H1 (cell line): ENCODE measurements around the gene BIN2. TPM values are rescaled to one million over a fixed set of nuclear protein-coding genes. Genes with fewer than 3 reads are reported as not detected.

ENCODE experiments used
- CTCF ChIA-PET: fragments of 300-600 bp; sonication (Branson Sonifier 250); formaldehyde crosslinking; loops from one replicate; lab custom pipeline; 2021; ENCODE audit not compliant: partially characterized antibody; lab: Charles Lee
- POLR2A ChIA-PET: fragments of 300-600 bp; sonication (Branson Sonifier 250); formaldehyde crosslinking; loops from one replicate; lab custom pipeline; 2021; ENCODE audit warnings: inconsistent platforms; ENCODE audit not compliant: partially characterized antibody; lab: Charles Lee
- DNase-seq, 2 experiments: peaks; one replicate each; pipeline versions ENCODE4 v3.0.0 to v3.0.0-alpha.2; 2010 to 2022; ENCODE audit warnings: low spot score in 2 of 2, low read depth in 1 of 2, mixed read lengths in 1 of 2
- FAIRE-seq: peaks from 2 replicates; lab custom pipeline; 2011; peaks lifted over from hg19 to GRCh38; lab: Jason Lieb, UNC
- H2AFZ ChIP-seq: 2 replicates; pipeline ENCODE4 v1.8.1; 2012; ENCODE audit warnings: low read length, inconsistent platforms
- H2AK5ac ChIP-seq: 2 replicates; pipeline ENCODE4 v1.6.1; 2013; ENCODE audit warnings: low read depth, low read length
- H2BK120ac ChIP-seq: replicated peaks from 2 replicates; pipeline ENCODE3; 2013; ENCODE audit warnings: low read depth, low read length, inconsistent platforms
- H2BK12ac ChIP-seq: 2 replicates; pipeline ENCODE4 v1.6.1; 2013; ENCODE audit warnings: low read depth, low read length
- H2BK15ac ChIP-seq: 2 replicates; pipeline ENCODE4 v1.6.1; 2013; ENCODE audit warnings: low read length
- H2BK20ac ChIP-seq: 2 replicates; pipeline ENCODE4 v1.6.1; 2013; ENCODE audit warnings: low read length
- H2BK5ac ChIP-seq: 2 replicates; pipeline ENCODE4 v1.6.1; 2013; ENCODE audit warnings: low read depth, low read length
- H3K14ac ChIP-seq: 2 replicates; pipeline ENCODE4 v1.6.1; 2013; ENCODE audit warnings: inconsistent platforms; ENCODE audit not compliant: insufficient read length
- H3K18ac ChIP-seq: 2 replicates; pipeline ENCODE4 v1.6.1; 2013; ENCODE audit warnings: low read length; ENCODE audit errors: extremely low read depth
- H3K23ac ChIP-seq: 2 replicates; pipeline ENCODE4 v1.6.1; 2013; ENCODE audit warnings: inconsistent platforms; ENCODE audit not compliant: insufficient read length
- H3K23me2 ChIP-seq: 2 replicates; pipeline ENCODE4 v1.6.1; 2013; ENCODE audit warnings: low read depth, low read length
- H3K27ac ChIP-seq: 2 replicates; pipeline ENCODE4 v1.6.1; 2011; ENCODE audit warnings: low read depth, low read length, inconsistent platforms
- H3K27me3 ChIP-seq, 4 experiments: replicated peaks in 1 of 4; 1 replicate in 1 of 4; 2 replicates in 3 of 4; pipeline versions ENCODE4 v1.6.1 to v1.8.1; 2011 to 2013; ENCODE audit warnings: low read length in 3 of 4, mild to moderate bottlenecking in 3 of 4, inconsistent platforms in 2 of 4, mixed read lengths in 2 of 4, moderate library complexity in 1 of 4; ENCODE audit not compliant: control insufficient read depth in 3 of 4, insufficient read depth in 3 of 4; ENCODE audit errors: extremely low read depth in 1 of 4
- H3K36me3 ChIP-seq, 4 experiments: 2 replicates each; pipeline versions ENCODE4 v1.6.1 to v1.8.1; 2011 to 2013; ENCODE audit warnings: mild to moderate bottlenecking in 4 of 4, low read length in 3 of 4, moderate library complexity in 2 of 4, control low read depth in 1 of 4, inconsistent platforms in 1 of 4; ENCODE audit not compliant: insufficient read depth in 4 of 4, control insufficient read depth in 2 of 4
- H3K4ac ChIP-seq: replicated peaks from 2 replicates; pipeline ENCODE3; 2013; ENCODE audit warnings: low read length, low read depth, mixed read lengths, inconsistent platforms; ENCODE audit not compliant: insufficient read length
- H3K4me1 ChIP-seq, 4 experiments: replicated peaks in 1 of 4; 1 replicate in 1 of 4; 2 replicates in 3 of 4; pipeline versions ENCODE4 v1.6.1 to v1.8.1; 2011 to 2013; ENCODE audit warnings: low read length in 3 of 4, inconsistent platforms in 2 of 4, mixed read lengths in 1 of 4; ENCODE audit not compliant: insufficient read depth in 4 of 4, control insufficient read depth in 3 of 4
- H3K4me2 ChIP-seq, 2 experiments: 2 replicates each; pipeline versions ENCODE4 v1.6.1 to v1.8.1; 2011 to 2013; ENCODE audit warnings: low read depth in 2 of 2, low read length in 2 of 2, control low read depth in 1 of 2, inconsistent platforms in 1 of 2, mild to moderate bottlenecking in 1 of 2; ENCODE audit not compliant: insufficient read depth in 1 of 2
- H3K4me3 ChIP-seq, 4 experiments: fragments of 200-600, 300-600 bp in 1 of 4; sonication (generic), shearing (Covaris generic), sonication (Bioruptor Twin) in 1 of 4; 2 replicates each; pipeline versions ENCODE4 v1.5.1 to v1.8.1; 2011 to 2016; ENCODE audit warnings: low read length in 4 of 4, low read depth in 3 of 4, control low read depth in 2 of 4, inconsistent platforms in 2 of 4, mild to moderate bottlenecking in 2 of 4, mixed read lengths in 1 of 4, moderate library complexity in 1 of 4; ENCODE audit not compliant: insufficient read depth in 2 of 4; ENCODE audit errors: extremely low read depth in 1 of 4
- H3K56ac ChIP-seq: replicated peaks from 2 replicates; pipeline ENCODE3; 2013; ENCODE audit warnings: low read depth, mild to moderate bottlenecking, mixed read lengths, low read length, inconsistent platforms; ENCODE audit not compliant: insufficient read length
- H3K79me1 ChIP-seq: 2 replicates; pipeline ENCODE4 v1.6.1; 2013; ENCODE audit warnings: low read depth, low read length, control low read depth
- H3K79me2 ChIP-seq, 2 experiments: 2 replicates each; pipeline versions ENCODE4 v1.6.1 to v1.8.1; 2012 to 2013; ENCODE audit warnings: low read length in 2 of 2, mild to moderate bottlenecking in 2 of 2, inconsistent platforms in 1 of 2; ENCODE audit not compliant: insufficient read depth in 2 of 2, control insufficient read depth in 1 of 2
- H3K9ac ChIP-seq, 4 experiments: replicated peaks in 1 of 4; 1 replicate in 1 of 4; 2 replicates in 3 of 4; pipeline versions ENCODE4 v1.6.1 to v1.8.1; 2011 to 2013; ENCODE audit warnings: low read depth in 3 of 4, low read length in 3 of 4, control low read depth in 2 of 4, mild to moderate bottlenecking in 2 of 4, moderate library complexity in 2 of 4, inconsistent platforms in 1 of 4; ENCODE audit errors: extremely low read depth in 1 of 4
- H3K9me3 ChIP-seq, 2 experiments: 2 replicates each; pipeline versions ENCODE4 v1.6.1 to v1.8.1; 2012 to 2013; ENCODE audit warnings: mild to moderate bottlenecking in 2 of 2, moderate library complexity in 2 of 2, control low read depth in 1 of 2, inconsistent platforms in 1 of 2, low read depth in 1 of 2, low read length in 1 of 2, mixed read lengths in 1 of 2; ENCODE audit not compliant: insufficient read depth in 2 of 2
- H4K20me1 ChIP-seq, 2 experiments: replicated peaks in 1 of 2; 2 replicates each; pipeline versions ENCODE3 to v1.8.1; 2011 to 2013; ENCODE audit warnings: inconsistent platforms in 2 of 2, low read length in 2 of 2, mild to moderate bottlenecking in 1 of 2; ENCODE audit not compliant: insufficient read depth in 2 of 2, control insufficient read depth in 1 of 2
- H4K5ac ChIP-seq: 2 replicates; pipeline ENCODE4 v1.6.1; 2013; ENCODE audit warnings: low read length, low read depth, mixed read lengths, inconsistent platforms; ENCODE audit not compliant: insufficient read length
- H4K8ac ChIP-seq: 2 replicates; pipeline ENCODE4 v1.8.0; 2013; ENCODE audit warnings: mild to moderate bottlenecking, moderate library complexity, low read length, inconsistent platforms; ENCODE audit not compliant: insufficient read depth; ENCODE audit errors: extremely low read depth
- H4K91ac ChIP-seq: replicated peaks from 2 replicates; pipeline ENCODE3; 2013; ENCODE audit warnings: low read length, mixed read lengths, inconsistent platforms; ENCODE audit not compliant: insufficient read length
- ASH2L ChIP-seq: fragments of 200-600, 300-600 bp; sonication (generic); IDR thresholded peaks from one replicate; pipeline ENCODE4 v1.7.1; 2017; ENCODE audit warnings: low read length
- EP300 ChIP-seq, 2 experiments: IDR thresholded peaks; 1 replicate in 1 of 2; 2 replicates in 1 of 2; pipeline ENCODE4 v1.6.1; 2011 to 2012; ENCODE audit warnings: low read depth in 2 of 2, low read length in 2 of 2, mild to moderate bottlenecking in 2 of 2, borderline replicate concordance in 1 of 2, inconsistent platforms in 1 of 2, moderate library complexity in 1 of 2
- KDM1A ChIP-seq: fragments of 200-600, 300-600 bp; sonication (generic); IDR thresholded peaks from 2 replicates; pipeline ENCODE4 v1.7.1; 2016; ENCODE audit warnings: mild to moderate bottlenecking, low read length, borderline replicate concordance
- MAFK ChIP-seq: IDR thresholded peaks from 2 replicates; pipeline ENCODE4 v1.6.1; 2012; ENCODE audit warnings: low read depth, mild to moderate bottlenecking, improper control_type of control experiment, low read length
- PHF8 ChIP-seq: fragments of 200-600 bp; sonication (generic); conservative IDR thresholded peaks from 2 replicates; pipeline ENCODE4 v1.7.1; 2012; ENCODE audit warnings: low read depth, mild to moderate bottlenecking, inconsistent platforms, low read length, moderate library complexity
- SRF ChIP-seq: IDR thresholded peaks from 2 replicates; pipeline ENCODE4 v1.6.1; 2011; ENCODE audit warnings: mild to moderate bottlenecking, low read depth, low read length, moderate library complexity
- TBP ChIP-seq: IDR thresholded peaks from 2 replicates; pipeline ENCODE4 v1.6.1; 2011; ENCODE audit warnings: low read depth, low read length, improper control_type of control experiment
- WGBS, 2 experiments: shearing (Covaris generic) in 1 of 2; methylation state at CpG; one replicate each; pipeline versions ENCODE4 v1.1.6 to v1.1.7; 2013 to 2015; ENCODE audit warnings: low lambda C conversion rate in 2 of 2, mixed read lengths in 2 of 2, inconsistent platforms in 1 of 2, low coverage in 1 of 2, missing lambda C conversion rate in 1 of 2; ENCODE audit not compliant: insufficient replicate concordance in 2 of 2, insufficient coverage in 1 of 2, insufficient read length in 1 of 2; ENCODE audit errors: extremely low coverage in 1 of 2, missing lambda C conversion rate in 1 of 2; 5-methylcytosine and 5-hydroxymethylcytosine counted together
- polyA plus RNA-seq, 7 experiments: library from polyadenylated mRNA; depleted of rRNA in 3 of 7; stranded (reverse) in 5 of 7; unstranded in 2 of 7; fragments of >200 nt in 5 of 7; fragments of 200-250 nt in 2 of 7; gene quantifications; 1 replicate in 5 of 7; 2 replicates in 1 of 7; 4 replicates in 1 of 7; pipeline versions ENCODE4 v1.2.1 to v1.2.3, GENCODE V29; 2011 to 2013; ENCODE audit warnings: missing spikeins in 2 of 7, mixed read lengths in 2 of 7
- total RNA-seq: library from RNA; stranded (reverse); fragmentation: NEBNext Ultra II Directional; extraction: Animal tissue kit (Norgen Biotek cat#: 25700); gene quantifications from 2 replicates; pipeline ENCODE4 v1.2.1, GENCODE V29; 2021

BIN2 gene
- total and polyA plus RNA-seq, 2 of the 8 experiments (the other 6 are each of a cell fraction or from before 2014, with no cell fraction given), result not detected

- Histone ChIP-seq H4K8ac (no peak overlapping the region), H2BK5ac (no peak overlapping the region), H3K4me1 (no peaks in the 10 kb centered on the region; a peak in 1 of 7 replicates), H4K91ac (no peak overlapping the region), H3K18ac (no peak overlapping the region), H3K4me2 (no peak overlapping the region), H3K4ac (no peak overlapping the region), H3K9me3 (no peaks in the 10 kb centered on the region), H3K4me3 (no peak overlapping the region), H4K20me1 (no peaks in the 10 kb centered on the region), H3K79me2 (no peaks in the 10 kb centered on the region), H4K5ac (no peak overlapping the region), H2AFZ (no peak overlapping the region), H3K9ac (no peak overlapping the region), H2BK12ac (no peak overlapping the region), H3K14ac (no peak overlapping the region), H3K79me1 (no peaks in the 10 kb centered on the region), H2BK20ac (no peak overlapping the region), H3K27me3 (no peaks in the 10 kb centered on the region), H2BK15ac (no peak overlapping the region), H3K27ac (no peak overlapping the region), H2BK120ac (no peak overlapping the region), H3K56ac (no peak overlapping the region), H3K23me2 (no peaks in the 10 kb centered on the region), H2AK5ac (no peak overlapping the region), H3K36me3 (peaks cover 0 to 12% (median 3%) of the 10 kb centered on the region in 4 experiments; a peak in 3 of 8 replicates), H3K23ac (no peak overlapping the region)
- 91% methylated on average over 8 of the region's 10 CpGs; no CpG with 5 or more reads in 1 of the 2 experiments for WGBS, 2 experiments
- ChIA-PET CTCF (interaction anchor here (10.2 kb wide), 1 partner anchor 17 kb away, joined by 119 read pairs; no protein-coding TSS in a partner anchor), POLR2A (no interaction called here)
- no peak for FAIRE-seq
- no peak for DNase-seq
- TF ChIP-seq TBP (no peak), PHF8 (no peak), KDM1A (no peak), EP300 (IDR thresholded peaks at IDR 0.05; ENCODE audit: borderline replicate concordance in 1 of 2, low read depth in 2 of 2, low read length in 2 of 2) (no peak), SRF (no peak), ASH2L (no peak), MAFK (no peak)
Observed at GRCh38 chr12:51357374-51358047, 33.5 kb upstream of the BIN2 start.
